Stimulated activated CD4-positive, alpha-beta T cell treated with anti-CD3 and anti-CD28 coated beads, Interleukin-15, amount 100 ng/mL, for 48 hours (primary cell): ENCODE results near the gene NOTCH1.
"Not testable (repeated sequence)": the region's sequence is repeated elsewhere in the genome, so short reads cannot be mapped to it uniquely, and the experiment has no call there.

Experiments used
- DNase-seq, 2 donors: peaks; one replicate each; pipeline ENCODE4 v3.0.0-alpha.2; 2020; ENCODE audit warnings: low read depth in 2 of 2

Gene NOTCH1

DNA sequence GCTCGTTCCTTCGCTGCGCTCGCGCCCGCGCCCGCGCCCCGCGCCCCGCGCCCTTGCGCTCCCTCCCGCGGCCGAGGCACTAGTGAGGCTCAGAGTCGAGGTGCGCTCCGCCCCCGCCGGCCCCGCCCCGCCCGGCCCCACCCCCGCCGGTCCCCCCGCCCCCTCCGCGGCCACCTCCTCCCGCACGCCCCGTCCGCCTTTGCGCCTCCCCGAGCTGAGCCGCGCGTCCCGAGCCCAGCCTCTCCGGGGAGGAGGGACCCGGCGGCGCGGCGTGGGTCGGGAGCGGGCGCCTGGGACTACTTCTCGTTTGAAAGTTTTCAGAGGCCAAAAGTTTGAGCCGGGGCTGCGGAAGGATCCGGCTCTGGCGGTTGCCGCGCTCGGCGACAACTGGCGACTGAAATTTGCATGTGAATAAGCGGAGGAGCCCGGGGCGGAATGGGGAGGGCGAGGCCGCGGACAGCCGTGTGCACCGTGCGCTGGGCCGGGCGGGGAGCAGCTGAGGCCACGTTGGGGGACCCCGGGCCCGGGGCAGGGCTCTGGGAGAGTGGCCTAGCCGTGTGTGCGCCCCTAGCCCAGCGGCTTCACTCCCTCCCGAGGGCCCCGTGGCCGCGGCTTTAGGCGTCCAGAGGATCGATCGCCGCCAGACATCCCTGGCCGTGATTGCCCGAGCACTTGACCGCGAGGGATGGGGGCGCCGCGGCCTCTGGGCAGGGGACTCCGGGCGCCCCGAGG, at the start of gene NOTCH1:
Gene NOTCH1 (minus strand): TSS at position 84 of the 732 bp plus-strand sequence. CDS start 262 bp downstream, outside the sequence.
- peak; percentile 84 to 90 for DNase-seq

- no peak for DNase-seq
Measured at GRCh38 chr9:136594492-136594891, 48.6 kb upstream of the NOTCH1 start.

DNA sequence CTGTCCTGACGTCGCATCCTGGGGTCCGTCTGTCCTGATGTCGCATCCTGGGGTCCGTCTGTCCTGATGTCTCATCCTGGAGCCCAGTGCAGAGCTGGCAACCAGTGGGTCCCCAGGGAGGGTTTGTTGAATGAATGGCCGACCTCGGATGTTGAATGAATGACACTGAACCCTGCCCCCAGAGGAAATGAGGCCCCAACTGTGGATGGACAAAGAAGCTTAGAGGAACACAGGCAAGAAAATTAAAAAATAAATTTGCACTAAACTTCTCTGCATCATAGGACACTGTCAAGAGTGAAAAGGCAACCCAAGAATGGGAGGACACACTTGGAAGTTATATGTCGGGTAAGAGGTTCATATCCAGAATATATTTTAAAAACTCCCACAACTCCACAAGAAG, 47.7 kb upstream of the NOTCH1 start:
- DNase-seq = no peak

DNA sequence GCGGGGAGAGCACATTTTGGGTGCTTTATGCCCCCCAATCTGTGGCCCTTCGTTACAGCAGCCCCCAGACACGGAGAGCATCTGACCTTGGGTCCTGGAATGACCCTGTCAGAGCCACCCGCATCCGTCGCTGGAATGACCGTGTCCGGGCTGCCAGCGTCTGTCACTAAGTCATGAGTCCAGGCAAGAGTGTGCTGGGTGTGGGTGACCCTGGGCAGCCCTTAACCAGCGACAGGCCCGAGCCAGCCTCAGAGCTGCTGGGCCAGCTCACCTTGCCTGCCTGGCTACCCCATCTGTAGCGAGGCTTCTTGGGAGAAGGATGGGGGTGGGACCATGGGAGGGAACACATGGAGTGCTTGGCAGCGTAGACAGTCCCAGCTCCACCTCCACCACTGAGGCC, 46.8 kb upstream of the NOTCH1 start:
- DNase-seq = no peak

DNA sequence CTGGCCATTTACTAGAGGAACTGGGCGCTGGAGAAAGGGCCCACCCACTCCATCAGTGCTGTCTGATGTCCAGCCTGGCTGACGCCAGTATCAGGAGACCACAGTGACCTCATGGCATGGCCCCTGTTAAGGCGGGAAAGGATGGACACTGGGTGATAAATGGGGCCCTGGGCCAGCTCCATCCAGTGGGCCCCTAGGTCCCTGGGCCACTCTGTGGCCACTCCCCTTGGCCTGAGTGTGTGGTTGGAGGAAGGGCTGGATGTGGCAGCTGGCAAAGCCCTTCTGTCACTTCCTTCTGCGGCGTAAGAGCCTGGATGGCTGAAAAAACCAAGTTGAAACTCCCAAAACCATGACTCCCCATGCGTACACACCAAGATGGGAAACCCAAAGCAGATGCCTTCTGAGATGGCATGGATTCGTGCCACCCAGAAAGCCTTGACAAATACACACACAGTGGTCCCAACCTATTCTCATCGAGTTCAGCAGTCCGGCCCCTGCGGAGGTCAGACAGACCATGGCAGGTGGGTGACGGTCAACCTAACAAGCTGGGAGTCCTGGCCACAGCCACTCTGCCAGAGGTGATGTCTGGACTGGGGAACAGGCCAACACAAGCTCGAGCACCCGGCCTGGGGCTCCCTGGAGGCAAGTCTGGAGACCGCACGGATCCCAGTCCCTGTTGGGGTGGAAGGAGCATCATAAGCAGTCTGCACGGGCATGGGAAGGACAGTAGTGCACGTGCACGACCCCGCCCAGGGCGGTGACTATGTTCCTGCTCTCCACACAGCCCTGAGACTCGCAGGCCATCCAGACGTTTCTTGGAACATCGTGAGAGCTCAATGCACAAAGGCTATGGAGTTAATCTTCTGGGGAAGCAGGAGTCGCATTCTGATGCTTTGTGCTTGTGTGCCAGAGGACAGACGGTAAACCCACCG, 45.2 kb upstream of the NOTCH1 start:
- DNase-seq = no peak

DNA sequence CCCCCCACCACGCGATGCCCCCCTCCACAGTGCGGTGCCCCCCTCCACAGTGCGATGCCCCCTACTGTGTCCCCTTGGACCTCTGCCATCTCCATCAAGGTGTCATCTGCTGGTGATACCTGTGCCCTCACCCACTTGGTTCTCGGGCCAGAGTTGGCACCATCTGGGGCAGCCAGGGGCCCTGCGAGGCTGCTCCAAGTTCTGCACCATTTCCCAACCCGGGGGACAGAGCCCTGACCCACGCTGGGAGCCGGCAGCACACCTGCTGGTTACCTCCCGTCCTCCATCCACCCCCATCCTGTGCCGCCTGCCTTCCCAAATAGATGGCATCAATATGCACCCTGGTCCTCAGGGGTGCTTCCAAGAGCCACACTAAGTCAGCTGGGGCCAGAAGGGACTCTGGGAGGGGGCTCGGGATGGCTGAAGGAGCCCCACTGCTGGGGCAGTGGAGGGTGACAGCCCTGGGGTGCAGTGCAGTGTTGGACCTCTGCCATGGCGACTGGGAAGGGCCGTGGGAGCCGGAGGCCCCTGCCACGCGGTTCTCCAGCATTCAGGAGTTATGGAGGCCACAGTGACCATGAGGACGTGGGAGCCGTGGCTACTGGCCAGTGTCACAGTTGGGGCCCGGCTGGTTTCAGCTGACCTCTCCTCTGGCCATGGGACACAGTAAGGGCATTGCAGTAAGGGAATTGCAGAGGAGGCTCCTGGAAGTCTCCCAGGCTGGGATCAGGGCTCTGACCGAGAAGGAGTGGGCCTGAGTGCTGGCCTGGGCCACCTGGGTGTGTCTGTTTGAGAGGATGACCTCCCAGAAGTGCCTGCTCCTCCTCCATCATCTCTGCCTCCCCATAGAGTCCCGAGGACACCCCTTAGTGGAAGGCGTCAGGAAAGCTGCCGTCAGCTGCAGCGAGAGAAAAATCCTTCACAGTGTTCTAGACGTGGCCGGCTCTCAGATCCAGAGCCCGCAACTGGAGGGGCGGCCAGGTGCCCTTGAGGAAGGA, 44.2 kb upstream of the NOTCH1 start:
- DNase-seq = no peak

DNA sequence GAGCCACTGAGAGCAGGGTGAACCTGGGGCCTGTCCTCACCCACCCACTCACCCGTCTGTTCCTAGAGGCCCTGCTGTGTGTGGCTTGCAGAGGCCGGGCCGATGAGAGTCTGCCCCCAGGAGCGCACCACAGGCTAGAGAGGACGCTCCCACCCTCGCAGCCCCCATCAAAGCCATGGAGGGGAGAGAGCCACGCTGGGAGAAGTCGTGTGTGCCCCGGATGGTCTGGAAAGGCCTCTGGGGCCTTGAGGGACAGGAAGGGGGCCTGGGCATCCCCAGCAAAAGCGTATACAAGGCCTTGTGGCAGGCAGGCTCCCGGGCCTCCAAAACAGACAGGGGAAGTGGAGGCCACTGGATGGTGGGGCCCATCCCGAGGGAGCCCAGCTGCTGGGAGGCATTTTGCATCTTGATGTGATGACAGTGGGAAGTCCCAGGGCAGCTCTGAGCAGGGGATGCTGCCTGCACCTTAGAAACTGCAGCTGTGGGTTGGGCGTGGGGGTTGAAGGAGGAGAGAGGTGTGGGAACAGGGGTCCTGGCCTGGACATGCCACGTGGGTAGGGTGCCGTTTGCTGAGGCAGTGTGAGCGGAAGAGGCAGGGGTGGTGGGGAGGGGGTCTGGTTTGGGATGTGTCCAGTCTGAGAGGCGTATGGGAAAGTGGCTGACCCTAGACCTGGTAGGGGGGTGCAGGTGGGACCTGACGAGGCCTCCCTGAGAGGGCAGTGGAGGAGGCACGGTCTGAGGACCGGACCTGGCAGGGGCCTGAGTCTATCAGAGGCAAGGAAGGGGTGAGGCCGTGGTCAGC, 43.0 kb upstream of the NOTCH1 start:
- no peak for DNase-seq

DNA sequence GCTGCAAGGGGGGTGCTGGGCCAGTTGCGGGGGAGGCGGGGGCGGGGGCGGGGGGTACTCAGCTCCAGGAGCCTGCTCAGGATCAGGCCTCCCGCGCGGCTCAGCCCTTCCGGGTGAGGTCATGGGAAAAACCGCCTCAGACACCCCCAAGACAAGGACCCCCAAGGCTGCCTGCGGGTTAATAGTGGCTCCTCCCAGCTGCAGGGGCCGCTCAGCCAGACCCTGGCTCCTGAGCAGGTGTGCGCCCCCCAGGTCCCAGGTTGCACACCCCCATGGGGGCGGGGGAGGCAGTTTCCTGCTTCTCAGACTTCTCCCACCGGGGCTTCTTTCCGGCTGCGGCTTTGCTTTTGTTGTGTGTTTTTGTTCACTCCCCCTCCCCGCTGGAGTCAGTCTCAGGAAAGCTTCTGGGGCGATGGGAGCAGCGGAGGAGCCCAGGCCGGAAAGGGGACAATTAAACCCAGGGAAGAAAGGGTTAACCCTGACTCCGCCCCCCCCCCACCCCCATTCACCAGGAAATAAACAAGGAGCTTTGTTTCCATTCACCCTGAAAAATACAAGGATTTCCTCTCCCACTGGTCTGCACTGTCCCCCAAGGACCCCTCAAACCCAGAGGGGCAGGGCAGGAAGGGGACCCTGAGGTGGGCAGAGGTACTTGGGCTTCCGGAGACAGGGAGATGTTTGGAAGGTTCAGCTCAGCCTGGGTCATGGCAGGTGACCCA, 42.3 kb upstream of the NOTCH1 start:
- DNase-seq = no peak

- DNase-seq = no peak
Measured at GRCh38 chr9:136587145-136587943, 41.5 kb upstream of the NOTCH1 start.

GRCh38 chr9:136586391-136586953, 40.6 kb upstream of the NOTCH1 start:
- DNase-seq = no peak

DNA sequence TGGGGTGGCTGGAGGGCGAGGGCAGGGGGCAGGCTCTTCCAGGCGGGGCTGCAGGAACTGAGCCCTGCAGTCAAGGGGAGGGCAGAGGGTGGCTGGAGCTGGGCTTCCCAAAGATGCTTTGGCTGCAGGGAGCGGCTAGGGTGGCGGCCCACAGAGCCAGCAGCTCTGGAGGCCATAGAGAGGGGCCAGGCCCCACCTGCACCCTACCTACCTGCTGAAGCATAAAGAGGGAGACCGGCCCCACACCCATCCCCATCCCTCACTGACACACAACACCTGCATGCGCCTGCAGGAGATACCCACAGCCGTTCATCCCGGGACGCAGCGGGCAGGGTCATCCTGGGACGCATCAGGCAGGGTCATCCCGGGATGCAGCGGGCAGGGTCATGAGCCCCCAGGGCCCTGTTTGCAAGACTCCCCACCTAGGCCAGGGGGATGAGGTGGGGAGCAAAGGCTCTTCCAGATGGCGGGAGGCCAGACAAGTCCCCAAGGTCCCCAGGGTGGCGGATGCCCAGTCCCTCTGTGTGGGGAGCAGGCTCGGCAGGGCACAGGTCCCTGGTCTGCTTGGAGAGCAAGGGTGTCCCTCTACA, 39.8 kb upstream of the NOTCH1 start:
- no peak for DNase-seq

GRCh38 chr9:136584934-136585333, 39.1 kb upstream of the NOTCH1 start:
- no peak for DNase-seq

- DNase-seq = no peak
Measured at GRCh38 chr9:136584401-136584932, 38.6 kb upstream of the NOTCH1 start.

DNA sequence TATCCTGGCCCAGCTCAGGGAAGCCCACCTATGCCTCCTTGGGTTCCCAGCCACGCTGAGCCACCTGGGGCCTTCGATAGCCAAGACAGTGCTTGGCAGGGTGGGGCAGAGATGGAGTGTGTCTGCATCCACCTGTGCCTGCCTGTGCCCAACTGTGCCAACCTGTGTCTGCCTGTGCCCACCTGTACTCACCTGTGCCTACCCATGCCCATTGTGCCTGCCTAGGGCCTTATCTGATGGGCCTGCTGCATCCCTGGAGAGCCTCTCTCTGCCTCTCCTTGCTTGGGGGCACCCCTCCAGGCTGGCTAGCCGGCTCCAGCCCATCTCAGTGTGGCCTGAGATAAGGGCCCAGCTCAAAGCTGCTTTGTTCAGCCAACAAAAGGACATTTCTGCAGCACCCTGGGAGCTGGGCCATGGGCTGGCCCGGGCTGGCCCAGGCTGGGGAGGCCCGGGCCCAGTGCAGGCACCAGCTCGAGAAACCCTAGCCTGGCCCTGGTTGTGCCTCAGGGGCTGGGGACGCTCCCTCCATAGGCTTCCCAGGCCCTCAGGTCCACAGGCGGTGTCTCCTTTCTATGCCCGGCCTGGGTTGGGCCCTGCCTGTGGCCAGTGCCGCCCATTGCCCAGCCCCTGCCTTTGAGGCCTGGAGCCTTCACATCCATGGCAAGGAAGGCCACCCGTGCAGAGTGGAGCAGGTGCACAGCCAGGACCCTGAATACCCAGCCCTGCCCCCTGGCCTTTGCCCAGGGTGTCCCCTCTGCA, 37.3 kb upstream of the NOTCH1 start:
- DNase-seq = no peak

- no peak for DNase-seq
Measured at GRCh38 chr9:136581614-136582447, 36.0 kb upstream of the NOTCH1 start.

DNA sequence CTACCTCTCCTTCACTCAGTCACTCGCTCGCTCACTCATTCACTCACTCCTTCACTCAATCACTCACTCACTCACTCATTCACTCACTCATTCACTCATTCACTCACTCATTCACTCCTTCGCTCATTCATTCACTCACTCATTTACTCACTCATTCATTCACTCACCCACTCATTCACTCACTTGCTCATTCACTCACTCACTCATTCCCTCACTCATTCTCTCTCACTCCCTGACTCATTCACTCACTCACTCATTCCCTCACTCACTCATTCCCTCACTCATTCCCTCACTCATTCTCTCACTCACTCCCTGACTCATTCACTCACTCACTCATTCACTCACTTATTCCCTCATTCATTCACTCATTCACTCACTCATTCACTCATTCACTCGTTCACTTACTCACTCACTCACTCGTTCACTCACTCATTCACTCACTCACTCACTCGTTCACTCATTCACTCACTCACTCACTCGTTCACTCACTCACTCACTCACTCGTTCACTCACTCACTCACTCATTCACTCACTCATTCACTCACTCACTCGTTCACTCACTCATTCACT, 33.9 kb upstream of the NOTCH1 start:
- DNase-seq = not testable (repeated sequence)
